G401 (cell line): ENCODE measurements around the gene ST3GAL6. TPM values are rescaled to one million over a fixed set of nuclear protein-coding genes. Genes with fewer than 3 reads are reported as not detected.

ENCODE experiments used
- DNase-seq: peaks from one replicate; pipeline ENCODE4 v3.0.0-alpha.2; 2015; ENCODE audit warnings: low spot score
- in situ Hi-C: cut with HindIII; loops from 2 replicates; pipeline ENCODE4 v1.10.0; 2016; ENCODE audit warnings: low sequenced_read_pairs, mixed read lengths
- total RNA-seq: library from RNA; depleted of rRNA; stranded (reverse); fragments of >200 nt; shearing (Covaris generic); gene quantifications from 2 replicates; pipeline ENCODE4 v1.2.3, GENCODE V29; 2014

The ST3GAL6 gene
- total RNA-seq, 1 experiment from 2014 or later, result not detected

DNA sequence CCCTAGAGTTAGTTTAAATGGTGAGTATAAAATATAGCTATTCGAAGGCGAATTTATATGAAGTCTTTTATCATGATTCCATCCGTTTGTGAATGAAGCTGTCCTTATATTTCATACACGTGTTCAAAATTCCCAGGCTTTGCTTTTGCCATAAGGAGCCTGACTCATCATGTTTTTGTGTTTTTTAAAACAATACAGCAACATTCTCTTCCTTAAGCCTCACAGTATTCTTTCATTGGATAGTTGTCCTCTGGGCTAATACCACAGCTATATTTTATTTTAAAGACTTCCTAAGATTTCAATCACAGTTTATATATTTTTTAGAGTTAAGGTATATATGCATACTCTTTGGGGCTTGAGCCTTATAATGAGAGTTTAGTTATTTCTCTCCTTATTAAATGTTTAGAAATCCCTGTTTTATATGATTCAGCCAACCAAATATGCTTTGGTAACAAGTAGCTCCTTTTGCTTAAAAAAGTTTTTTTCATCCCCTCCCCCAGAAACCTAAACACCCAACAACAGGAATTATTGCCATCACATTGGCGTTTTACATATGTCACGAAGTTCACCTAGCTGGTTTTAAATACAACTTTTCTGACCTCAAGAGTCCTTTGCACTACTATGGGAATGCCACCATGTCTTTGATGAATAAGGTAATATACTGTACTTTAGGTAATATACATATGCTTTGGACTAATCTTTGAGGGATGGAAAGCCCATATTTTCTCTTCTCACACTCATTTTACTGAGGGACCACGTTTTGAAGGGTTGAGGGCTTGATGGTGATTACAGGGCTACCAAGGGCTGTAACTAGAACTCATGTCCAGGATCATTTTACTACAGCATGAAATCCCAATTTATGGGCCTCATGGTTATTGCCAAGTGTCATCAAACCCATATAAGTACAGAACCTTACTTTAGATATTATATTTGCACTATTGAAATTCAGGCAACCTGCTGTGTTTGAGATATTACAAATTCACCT is 28.5 kb downstream of the ST3GAL6 start:
- in situ Hi-C loops, result no loop called here
- no peak for DNase-seq

DNA sequence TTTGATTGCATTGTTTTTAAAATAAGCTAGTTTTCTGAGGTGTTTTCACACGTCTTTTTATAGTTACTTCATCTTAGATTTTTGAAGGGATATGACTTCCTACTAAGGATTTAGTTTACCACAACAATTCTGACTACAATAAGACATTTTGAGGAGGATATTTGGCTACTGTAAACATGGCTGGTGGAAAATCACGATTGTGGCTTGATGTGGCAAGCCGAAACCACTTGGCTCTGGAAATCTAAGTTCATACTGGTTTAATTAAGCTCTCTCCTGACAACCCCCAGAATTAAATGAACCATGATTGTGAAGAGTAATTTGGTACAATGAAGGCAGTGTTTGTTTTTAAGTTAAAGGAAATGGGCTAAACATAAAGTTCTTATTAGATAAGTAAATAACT is 30.8 kb downstream of the ST3GAL6 start:
- no peak for DNase-seq
- in situ Hi-C loops, result no loop called here

DNA sequence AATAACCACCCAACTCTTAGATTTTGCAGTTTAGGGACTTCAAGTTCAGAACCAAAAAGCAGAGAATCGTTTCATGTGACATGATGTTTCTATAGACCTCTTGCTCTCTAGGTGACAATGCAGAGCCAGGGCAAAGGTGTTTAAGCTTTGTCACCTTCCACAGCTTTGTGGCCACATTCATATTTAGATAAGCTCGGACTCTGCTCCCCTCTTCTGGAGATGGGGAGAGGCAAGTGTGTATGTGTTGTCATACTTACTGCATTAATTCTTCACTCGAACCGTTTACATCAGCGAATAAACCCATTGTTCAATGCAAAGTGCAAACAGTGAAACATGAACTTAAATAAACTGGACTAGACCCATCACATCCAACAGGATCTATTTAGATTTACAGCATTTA is 33.2 kb downstream of the ST3GAL6 start:
- DNase-seq, result no peak
- in situ Hi-C loops, result no loop called here

DNA sequence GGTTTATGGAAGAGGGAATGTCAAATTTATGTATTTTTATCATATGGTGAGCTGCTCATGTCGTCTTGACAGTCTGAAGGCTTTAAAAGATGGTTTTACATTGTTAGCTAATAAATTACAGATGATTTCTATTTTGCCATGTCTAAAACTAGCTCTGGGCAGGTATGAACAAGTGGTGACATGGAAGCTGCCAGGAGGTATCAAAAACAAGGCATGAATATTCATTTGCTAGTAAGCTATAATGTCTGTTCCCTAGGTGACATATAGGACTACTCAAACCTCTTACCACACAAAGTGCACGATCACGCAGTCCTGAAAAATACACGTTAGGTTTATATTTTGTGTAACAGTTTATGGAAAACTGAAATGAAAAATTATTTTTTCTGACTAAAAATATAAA is 34.8 kb downstream of the ST3GAL6 start:
- DNase-seq, result no peak
- in situ Hi-C loops, result no loop called here

DNA sequence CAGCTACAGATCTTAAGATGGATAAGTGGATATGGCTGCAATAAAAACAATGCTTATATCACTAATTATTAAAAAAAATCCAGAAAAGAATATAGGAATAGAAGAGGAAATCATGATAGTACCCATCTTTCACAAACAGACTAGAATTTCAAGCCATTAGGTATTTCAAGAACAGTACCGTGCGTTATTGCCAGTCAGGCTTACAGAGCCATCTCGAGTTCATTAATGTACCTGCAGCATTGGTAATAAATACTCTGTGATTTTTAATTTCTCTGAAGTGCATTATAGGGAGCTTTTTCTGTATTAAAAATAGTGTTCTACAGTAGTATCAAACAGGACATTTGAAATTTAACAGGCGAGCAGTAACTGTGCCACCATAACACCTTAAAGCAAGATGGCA is 35.7 kb downstream of the ST3GAL6 start:
- DNase-seq, result no peak
- in situ Hi-C loops, result no loop called here

DNA sequence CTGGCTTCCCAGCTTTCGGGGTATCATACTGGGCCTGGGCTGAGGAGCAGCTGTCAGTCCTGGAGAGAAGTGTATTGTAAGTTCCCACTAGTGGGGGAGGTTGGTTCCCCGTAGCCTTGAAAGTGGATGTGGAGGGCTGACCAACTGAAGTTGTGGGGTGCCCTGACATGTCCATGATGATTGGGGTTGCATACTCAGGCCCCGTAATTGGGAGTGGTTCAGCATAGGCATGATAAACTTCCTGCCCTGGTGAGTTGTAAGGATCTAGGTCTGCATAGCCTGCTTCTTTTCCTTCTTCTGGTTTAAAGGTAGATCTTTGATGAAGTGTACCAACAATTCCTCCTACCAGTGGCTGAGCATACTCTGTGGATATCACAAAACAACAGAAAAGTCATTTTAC is 36.3 kb downstream of the ST3GAL6 start:
- DNase-seq, result no peak
- in situ Hi-C loops, result no loop called here

DNA sequence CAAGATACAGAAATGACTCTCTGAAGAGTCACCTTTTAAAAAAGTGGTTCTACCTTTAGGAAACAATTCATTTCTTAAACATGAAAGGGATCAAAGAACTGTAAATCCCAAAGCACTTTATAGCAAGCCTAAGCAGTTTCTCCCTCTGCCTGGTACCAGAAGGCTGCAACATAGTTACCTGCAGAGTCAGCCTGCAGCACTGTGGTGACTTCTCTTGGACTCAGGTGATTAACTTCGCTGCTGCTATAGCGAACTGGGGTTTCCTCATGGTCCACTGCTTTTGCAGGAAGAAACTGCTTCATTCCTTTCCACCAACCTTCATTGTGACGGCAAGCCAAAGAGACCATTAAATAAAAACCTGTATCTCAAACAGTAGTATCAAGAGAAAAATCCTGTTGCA is 37.3 kb downstream of the ST3GAL6 start:
- no peak for DNase-seq
- in situ Hi-C loops, result no loop called here

DNA sequence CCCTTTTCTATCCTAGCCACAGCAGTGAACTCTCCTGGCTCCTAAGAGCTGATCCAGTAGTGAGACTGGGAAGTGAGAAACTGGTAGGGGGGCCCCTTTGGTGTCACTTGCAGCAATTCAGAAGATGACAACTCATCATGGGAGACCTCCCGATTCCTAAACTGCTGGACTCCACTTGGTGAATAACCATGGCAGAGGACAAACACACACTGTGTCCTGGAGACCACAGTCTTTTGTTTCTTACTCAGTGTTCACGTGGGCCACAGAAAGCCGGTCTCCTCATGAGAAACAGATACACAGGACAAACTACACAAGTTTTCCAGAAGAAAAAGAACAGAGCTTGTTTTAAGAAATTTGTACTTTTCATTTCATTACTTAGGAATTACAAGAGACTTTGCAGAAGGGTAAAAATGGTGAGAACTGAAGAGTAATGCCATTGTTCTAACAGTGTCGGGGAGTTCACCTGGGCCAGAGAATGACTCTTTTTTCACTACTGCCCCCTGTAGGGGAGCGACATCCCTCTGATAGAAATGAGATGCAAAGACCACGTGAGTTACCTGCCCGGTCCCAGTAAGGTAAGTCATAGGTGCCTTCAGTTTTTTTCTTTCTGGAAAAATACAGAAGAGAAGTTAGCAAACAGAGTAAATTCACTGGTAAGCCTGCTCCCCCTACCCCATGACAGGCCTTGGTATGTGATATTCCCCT is 38.1 kb downstream of the ST3GAL6 start:
- in situ Hi-C loops, result no loop called here
- DNase-seq, result no peak

DNA sequence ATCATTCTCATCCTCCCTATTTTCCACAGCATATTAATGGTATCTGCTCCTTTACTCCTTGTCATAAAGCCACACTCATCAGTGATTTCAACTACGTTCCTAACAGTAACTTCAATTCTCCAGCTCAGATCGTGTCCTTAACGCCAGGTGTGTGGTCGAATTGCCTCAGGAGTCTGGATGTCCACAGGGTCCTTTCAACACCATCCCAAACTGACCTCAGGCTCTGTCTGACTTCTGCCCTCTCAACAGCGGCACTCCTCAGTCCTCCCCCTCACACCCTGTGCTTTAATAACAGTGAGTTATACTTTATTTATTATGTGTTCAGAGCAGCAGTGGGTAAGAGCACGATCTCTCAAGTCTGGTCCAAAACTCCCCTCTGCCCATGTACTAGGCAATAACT is 42.4 kb downstream of the ST3GAL6 start:
- DNase-seq, result no peak
- in situ Hi-C loops, result no loop called here

DNA sequence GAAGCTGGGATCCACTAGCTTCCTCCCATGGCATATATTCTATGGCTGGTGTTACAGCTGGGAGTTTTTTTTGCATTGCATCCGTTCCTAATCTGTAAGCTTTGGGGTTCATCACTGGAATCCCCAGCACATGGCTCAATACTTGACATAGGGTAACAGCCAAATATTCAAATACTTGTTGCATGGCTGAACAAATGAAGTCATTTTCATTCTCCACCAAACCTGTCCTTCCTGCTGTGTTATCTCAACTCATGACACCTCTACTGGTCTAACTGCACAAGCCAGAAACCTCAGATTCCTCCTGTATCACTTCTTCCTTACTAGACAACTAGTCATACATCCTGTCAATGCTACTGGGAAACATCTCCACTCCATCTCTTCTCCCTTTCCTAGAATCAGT is 43.4 kb downstream of the ST3GAL6 start:
- DNase-seq, result no peak
- in situ Hi-C loops, result no loop called here

DNA sequence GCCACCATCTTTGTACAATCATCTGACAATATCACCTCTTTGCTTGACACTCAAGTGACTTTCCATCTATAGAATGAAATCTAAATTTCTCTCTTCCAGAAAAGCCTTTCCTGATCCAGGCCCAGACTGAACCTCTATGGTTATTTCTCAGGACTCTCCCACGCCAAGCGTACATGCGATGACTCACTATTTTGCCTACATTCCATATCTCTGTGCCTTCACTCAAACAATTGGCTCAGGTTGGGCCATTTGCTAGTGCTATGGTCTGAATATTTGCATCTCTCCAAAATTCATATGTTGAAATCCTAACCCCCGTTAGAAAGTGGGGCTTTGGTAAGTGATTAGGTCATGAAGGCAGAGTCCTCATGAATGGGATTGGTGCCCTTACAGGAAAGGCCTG is 43.9 kb downstream of the ST3GAL6 start:
- in situ Hi-C loops, result no loop called here
- DNase-seq, result no peak

DNA sequence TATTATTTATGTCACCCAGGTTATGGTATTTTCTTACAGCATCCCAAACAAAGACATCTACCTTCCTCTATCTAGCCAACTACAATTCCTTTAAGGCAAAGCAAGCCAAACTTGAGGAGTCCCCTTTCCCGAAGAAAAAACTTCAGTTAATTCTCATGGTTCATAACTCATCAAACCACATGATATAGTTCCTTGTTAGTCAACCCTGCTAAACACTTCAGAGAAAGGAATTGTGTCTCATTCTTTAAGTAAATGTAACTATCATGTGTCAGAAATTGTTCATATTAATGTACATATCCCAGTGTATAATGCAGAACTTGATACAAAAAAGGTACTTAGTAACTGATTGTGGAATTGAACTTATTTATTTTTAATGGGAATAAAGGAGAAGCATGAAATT is 44.4 kb downstream of the ST3GAL6 start:
- DNase-seq, result no peak
- in situ Hi-C loops, result no loop called here

DNA sequence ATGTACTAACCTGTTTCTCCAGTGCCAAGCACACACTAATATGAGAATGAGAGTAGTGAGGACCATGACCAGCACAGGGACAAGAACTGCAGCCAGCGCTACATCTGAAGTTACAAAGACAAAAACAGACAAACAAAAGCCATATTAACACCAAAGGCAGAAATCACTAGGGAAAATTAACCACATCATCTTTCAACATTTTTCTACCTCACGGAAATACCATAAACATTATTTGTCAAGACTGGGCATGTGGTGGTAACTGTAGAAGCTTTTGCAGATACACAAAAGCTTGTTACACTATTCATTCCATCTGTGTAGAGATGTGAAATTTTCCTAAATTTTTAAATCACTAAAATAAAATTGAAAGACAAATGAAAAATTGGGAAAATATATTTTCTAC is 44.9 kb downstream of the ST3GAL6 start:
- DNase-seq, result no peak
- in situ Hi-C loops, result no loop called here

DNA sequence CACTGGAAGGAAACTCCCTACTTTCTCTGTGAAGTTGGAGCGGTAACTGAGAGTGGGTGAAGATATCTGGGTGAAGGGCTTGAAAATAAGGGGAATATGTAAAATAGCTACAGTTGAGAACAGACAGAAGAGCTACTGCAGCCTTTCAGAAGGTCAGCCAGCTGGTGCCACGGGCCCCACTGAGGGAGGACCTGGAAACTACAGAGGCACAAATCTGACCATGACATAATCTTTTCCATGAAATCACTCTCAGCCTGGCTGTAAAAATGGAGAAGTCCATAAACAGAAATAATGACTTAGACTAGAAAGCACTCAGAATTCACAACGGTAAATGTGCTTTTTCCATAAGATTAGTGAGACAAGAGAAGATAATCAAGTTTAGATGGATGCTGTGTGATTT is 46.4 kb downstream of the ST3GAL6 start:
- no peak for DNase-seq
- in situ Hi-C loops, result no loop called here

DNA sequence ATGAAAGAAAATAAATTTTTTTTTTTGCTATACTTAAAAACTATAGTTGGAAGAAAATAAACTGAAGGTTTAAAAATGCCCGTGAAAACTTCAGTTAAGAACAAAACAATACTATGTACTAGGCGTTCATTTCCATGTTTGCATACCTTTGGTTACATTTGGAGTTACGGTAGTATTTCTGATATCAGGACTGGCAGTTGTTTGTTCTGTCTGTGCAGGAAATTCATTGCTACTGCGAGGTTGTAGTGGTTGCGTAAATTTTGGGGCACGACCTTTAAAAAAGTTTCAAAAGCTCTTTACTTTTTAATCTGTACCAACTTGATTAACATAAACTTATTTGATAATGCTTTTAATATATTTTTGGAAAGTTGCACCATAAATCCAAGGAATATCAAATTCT is 47.9 kb downstream of the ST3GAL6 start:
- no peak for DNase-seq
- in situ Hi-C loops, result no loop called here

DNA sequence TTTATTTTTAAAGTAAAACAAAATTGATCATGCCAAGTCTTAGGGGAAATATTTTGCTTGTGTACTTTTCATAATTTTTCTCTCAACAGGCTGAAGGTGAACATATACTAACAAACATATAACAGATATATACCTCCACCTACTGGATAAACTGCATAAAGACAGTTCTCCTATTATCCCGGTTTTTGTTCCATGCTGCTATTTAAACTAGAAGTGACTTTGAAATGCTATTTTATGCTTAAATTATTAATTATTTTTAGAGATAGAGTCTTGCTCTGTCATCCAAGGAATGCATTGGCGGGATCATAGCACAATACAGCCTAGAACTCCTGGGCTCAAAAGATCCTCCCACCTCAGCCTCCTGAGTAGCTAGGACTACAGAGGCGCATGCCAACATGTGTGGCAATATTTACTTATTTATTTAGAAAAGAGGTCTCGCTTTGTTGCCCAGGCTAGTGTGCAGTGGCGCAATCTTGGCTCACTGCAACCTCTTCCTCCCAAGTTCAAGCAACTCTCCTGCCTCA is 49.8 kb downstream of the ST3GAL6 start:
- DNase-seq, result peak; percentile 47
- in situ Hi-C loops, result no loop called here

DNA sequence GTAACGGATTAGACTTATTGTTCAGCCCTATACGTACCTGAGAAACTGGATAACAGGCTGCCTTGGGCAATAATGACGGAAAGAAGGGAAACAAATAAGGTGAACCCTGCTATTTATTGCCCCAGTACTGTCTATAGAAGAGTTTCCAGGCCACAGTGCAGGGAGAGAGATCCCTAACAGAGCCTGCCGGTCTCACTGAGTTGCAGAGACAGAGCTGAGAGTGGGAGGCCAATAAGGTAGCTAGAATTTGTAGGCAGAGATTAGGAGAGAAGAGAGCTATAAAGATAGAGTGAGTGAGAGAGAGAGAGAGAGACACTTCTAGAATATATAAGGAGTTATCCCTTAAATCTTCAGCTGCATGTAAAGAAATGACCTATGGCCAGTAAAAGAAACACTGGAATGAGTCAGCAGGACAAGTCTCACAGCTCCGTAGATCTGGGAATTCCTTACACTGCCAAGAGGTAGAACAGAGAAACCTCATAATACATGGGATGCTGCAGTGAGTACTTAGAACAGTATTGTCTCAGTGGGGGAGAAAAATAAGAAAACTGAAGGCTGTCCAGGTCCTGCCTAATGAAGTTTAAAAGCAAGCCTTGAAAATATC is 51.8 kb downstream of the ST3GAL6 start:
- no peak for DNase-seq

DNA sequence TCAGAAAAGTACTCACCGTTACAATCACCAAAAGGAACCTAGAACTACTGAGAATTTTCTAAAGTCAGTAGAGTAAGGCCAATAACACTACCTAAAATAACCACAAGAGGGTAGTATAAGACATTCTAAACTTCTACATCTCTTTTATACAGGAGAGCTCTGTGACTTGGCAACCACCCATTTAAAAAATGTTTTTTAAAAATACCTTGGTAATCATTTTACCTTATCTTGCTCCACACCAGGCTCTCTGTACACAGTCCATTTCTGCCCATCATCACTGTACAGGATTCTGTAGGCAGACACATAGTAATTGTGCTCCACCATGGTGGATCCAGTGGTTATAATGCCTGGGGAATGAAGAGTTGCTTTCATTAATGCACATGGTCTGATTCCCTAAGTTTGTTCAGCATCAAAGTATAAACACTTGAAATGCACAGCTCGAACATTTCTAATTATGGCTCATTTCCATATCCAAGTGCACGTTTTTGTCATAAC is 54.5 kb downstream of the ST3GAL6 start:
- DNase-seq, result peak; percentile 74
- in situ Hi-C loops, result no loop called here

More for the DNA sequence above, 51.8 kb downstream of the ST3GAL6 start:
- in situ Hi-C loops, result no loop called here

DNA sequence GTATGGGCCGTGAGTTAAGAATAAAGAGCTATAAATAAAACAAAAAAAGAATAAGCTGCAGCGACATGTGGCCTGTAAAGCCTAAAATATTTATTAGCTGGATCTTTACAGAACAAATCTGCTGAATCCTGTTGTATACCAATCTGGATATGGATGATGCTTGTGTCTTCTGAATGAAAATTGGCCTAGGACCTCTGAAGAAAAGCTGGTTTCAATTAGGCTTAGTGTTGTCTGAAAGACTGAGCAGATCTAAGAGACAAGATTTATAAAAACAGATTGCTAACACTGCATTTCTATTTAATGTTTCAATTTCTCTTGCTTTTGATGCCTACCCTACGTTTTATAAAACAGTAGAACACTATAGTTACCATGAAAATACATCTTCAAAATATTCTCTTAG is 57.9 kb downstream of the ST3GAL6 start:
- in situ Hi-C loops, result no loop called here
- DNase-seq, result no peak

DNA sequence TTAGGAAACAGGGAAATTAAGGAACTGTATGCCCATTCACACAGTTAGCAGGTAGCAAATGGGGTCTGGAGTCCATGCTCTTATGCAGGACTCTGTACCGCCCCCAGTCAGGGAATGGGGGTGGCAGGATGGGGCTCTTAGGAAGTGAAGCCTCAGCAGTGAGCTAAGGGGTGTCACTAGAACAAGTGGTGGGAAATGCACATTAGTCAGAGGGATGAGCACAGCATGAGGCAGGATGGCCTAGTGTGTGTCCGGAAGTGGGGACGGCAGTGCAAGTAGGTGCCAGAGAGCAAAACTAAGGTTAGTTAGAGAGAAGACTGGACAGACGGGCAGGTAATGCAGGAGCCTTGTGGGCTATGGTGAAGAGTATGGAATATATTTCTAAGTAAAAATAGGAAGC is 60.7 kb downstream of the ST3GAL6 start:
- in situ Hi-C loops, result no loop called here

More for the DNA sequence above, 60.7 kb downstream of the ST3GAL6 start:
- DNase-seq, result no peak
